IMR-90 (cell line): ENCODE results near the gene PRR36. TPM values are rescaled to one million over a fixed set of nuclear protein-coding genes. Genes with fewer than 3 reads are reported as not detected.

Source experiments
- ATAC-seq: fragments of 200-7000 bp; cut with Tn5 transposase; 2 replicates; pipeline ENCODE4 v1.9.1; 2020; ENCODE audit warnings: low read depth, mild to moderate bottlenecking, moderate library complexity
- BruUV-seq: library from RNA; stranded (reverse); fragments of 400-500 nt; replicated peaks from 2 replicates; lab custom pipeline; 2021; lab: Mats Ljungman, UMichigan
- CTCF ChIA-PET: fragments of 300-600 bp; formaldehyde crosslinking; extraction: SDS; loops from one replicate; lab custom pipeline; 2021; ENCODE audit warnings: antibody characterized with exemption; lab: Yijun Ruan, JAX
- POLR2A ChIA-PET: fragments of 300-600 bp; sonication (Branson Sonifier 250); formaldehyde crosslinking; loops from one replicate; lab custom pipeline; 2022; ENCODE audit warnings: antibody characterized with exemption; ENCODE audit not compliant: unreplicated experiment; lab: Charles Lee
- DNase-seq: peaks from one replicate; pipeline ENCODE4 v3.0.0; 2013
- H2AFZ ChIP-seq: replicated peaks from 2 replicates; pipeline ENCODE3; 2013; ENCODE audit warnings: low read length, mild to moderate bottlenecking; ENCODE audit not compliant: poor library complexity
- H2AK5ac ChIP-seq: 2 replicates; pipeline ENCODE4 v1.6.1; 2013; ENCODE audit warnings: low read depth, low read length, inconsistent platforms
- H2AK9ac ChIP-seq: replicated peaks from 2 replicates; pipeline ENCODE3; 2013; ENCODE audit warnings: mild to moderate bottlenecking, low read depth, low read length, moderate library complexity; ENCODE audit not compliant: poor library complexity
- H2BK120ac ChIP-seq: 2 replicates; pipeline ENCODE4 v1.6.1; 2013; ENCODE audit warnings: low read depth, low read length, inconsistent platforms
- H2BK15ac ChIP-seq: 3 replicates; pipeline ENCODE4 v1.6.1; 2013; ENCODE audit warnings: low read depth, low read length, inconsistent platforms
- H2BK20ac ChIP-seq: 2 replicates; pipeline ENCODE4 v1.6.1; 2013; ENCODE audit warnings: low read depth, mild to moderate bottlenecking, inconsistent platforms, low read length, moderate library complexity
- H2BK5ac ChIP-seq: 2 replicates; pipeline ENCODE4 v1.6.1; 2013; ENCODE audit warnings: mild to moderate bottlenecking, low read depth, low read length, inconsistent platforms; ENCODE audit not compliant: poor library complexity, severe bottlenecking
- H3K14ac ChIP-seq: replicated peaks from 2 replicates; pipeline ENCODE4 v1.6.1; 2013; ENCODE audit warnings: low read depth, low read length, inconsistent platforms
- H3K18ac ChIP-seq: 2 replicates; pipeline ENCODE4 v1.6.1; 2013; ENCODE audit warnings: low read depth, low read length, control low read depth
- H3K23ac ChIP-seq: 2 replicates; pipeline ENCODE4 v1.6.1; 2013; ENCODE audit warnings: low read depth, low read length, inconsistent platforms
- H3K27ac ChIP-seq: 2 replicates; pipeline ENCODE4 v1.5.1; 2013; ENCODE audit warnings: mild to moderate bottlenecking, control low read depth, low read length; ENCODE audit not compliant: insufficient read depth
- H3K27me3 ChIP-seq: 2 replicates; pipeline ENCODE4 v1.6.1; 2013; ENCODE audit warnings: low read length; ENCODE audit not compliant: control insufficient read depth, insufficient read depth
- H3K36me3 ChIP-seq: 2 replicates; pipeline ENCODE4 v1.6.1; 2013; ENCODE audit warnings: low read length, mixed read lengths; ENCODE audit not compliant: control insufficient read depth, insufficient read depth
- H3K4ac ChIP-seq: 2 replicates; pipeline ENCODE4 v1.6.1; 2013; ENCODE audit warnings: low read depth, low read length, inconsistent platforms
- H3K4me1 ChIP-seq: 2 replicates; pipeline ENCODE4 v1.6.1; 2013; ENCODE audit warnings: low read length, mixed read lengths; ENCODE audit not compliant: control insufficient read depth, insufficient read depth
- H3K4me2 ChIP-seq: 2 replicates; pipeline ENCODE4 v1.6.1; 2013; ENCODE audit warnings: low read depth, mild to moderate bottlenecking, control low read depth, low read length, moderate library complexity
- H3K4me3 ChIP-seq: 2 replicates; pipeline ENCODE4 v1.5.1; 2013; ENCODE audit warnings: low read depth, mild to moderate bottlenecking, control low read depth, low read length, moderate library complexity; ENCODE audit not compliant: insufficient read depth
- H3K56ac ChIP-seq: 2 replicates; pipeline ENCODE4 v1.6.1; 2013; ENCODE audit warnings: low read length, inconsistent platforms; ENCODE audit not compliant: insufficient read depth; ENCODE audit errors: extremely low read depth
- H3K79me1 ChIP-seq, 2 experiments: 2 replicates each; pipeline ENCODE4 v1.6.1; 2013; ENCODE audit warnings: low read length in 2 of 2, inconsistent platforms in 1 of 2, low read depth in 1 of 2
- H3K9ac ChIP-seq: 2 replicates; pipeline ENCODE4 v1.6.1; 2013; ENCODE audit warnings: low read depth, low read length, control low read depth
- H3K9me1 ChIP-seq: 2 replicates; pipeline ENCODE4 v1.6.1; 2013; ENCODE audit warnings: low read length, inconsistent platforms; ENCODE audit not compliant: insufficient read depth
- H3K9me3 ChIP-seq: 2 replicates; pipeline ENCODE4 v1.6.1; 2013; ENCODE audit warnings: low read length; ENCODE audit not compliant: control insufficient read depth, insufficient read depth
- H4K20me1 ChIP-seq: 2 replicates; pipeline ENCODE4 v1.6.1; 2013; ENCODE audit warnings: low read length, inconsistent platforms; ENCODE audit not compliant: insufficient read depth
- H4K5ac ChIP-seq: 2 replicates; pipeline ENCODE4 v1.6.1; 2013; ENCODE audit warnings: mild to moderate bottlenecking, low read depth, low read length, control low read depth
- H4K8ac ChIP-seq, 2 experiments: 2 replicates each; pipeline ENCODE4 v1.6.1; 2013; ENCODE audit warnings: low read depth in 2 of 2, low read length in 2 of 2, control low read depth in 1 of 2, inconsistent platforms in 1 of 2
- H4K91ac ChIP-seq: 2 replicates; pipeline ENCODE4 v1.6.1; 2013; ENCODE audit warnings: low read depth, low read length, inconsistent platforms; ENCODE audit not compliant: insufficient read depth
- BHLHE40 ChIP-seq: fragments of 150-350 bp; IDR thresholded peaks from 2 replicates; pipeline ENCODE4 v1.6.1; 2016; ENCODE audit warnings: mild to moderate bottlenecking, low read depth, low read length
- CEBPB ChIP-seq: IDR thresholded peaks from 2 replicates; pipeline ENCODE4 v1.6.1; 2012; ENCODE audit warnings: low read depth, low read length, improper control_type of control experiment
- CHD1 ChIP-seq: IDR thresholded peaks from 2 replicates; pipeline ENCODE4 v1.6.1; 2012; ENCODE audit warnings: low read depth, low read length, improper control_type of control experiment
- CTCF ChIP-seq: conservative IDR thresholded peaks from 2 replicates; pipeline ENCODE4 v1.5.1; 2012; ENCODE audit warnings: mild to moderate bottlenecking, low read depth, low read length, improper control_type of control experiment
- FOS ChIP-seq: fragments of 150-350 bp; IDR thresholded peaks from 2 replicates; pipeline ENCODE4 v1.6.1; 2016; ENCODE audit warnings: low read depth, low read length
- MAFK ChIP-seq: IDR thresholded peaks from 2 replicates; pipeline ENCODE4 v1.6.1; 2012; ENCODE audit warnings: low read depth, low read length, improper control_type of control experiment
- MAZ ChIP-seq: IDR thresholded peaks from 2 replicates; pipeline ENCODE4 v1.6.1; 2012; ENCODE audit warnings: low read depth, mild to moderate bottlenecking, low read length, improper control_type of control experiment, moderate library complexity, borderline replicate concordance
- MXI1 ChIP-seq: IDR thresholded peaks from 2 replicates; pipeline ENCODE4 v1.6.1; 2012; ENCODE audit warnings: low read depth, mild to moderate bottlenecking, low read length, moderate library complexity, borderline replicate concordance
- POLR2A ChIP-seq: IDR thresholded peaks from 2 replicates; pipeline ENCODE4 v1.6.1; 2012; ENCODE audit warnings: mild to moderate bottlenecking, low read depth, low read length
- RAD21 ChIP-seq: IDR thresholded peaks from 2 replicates; pipeline ENCODE4 v1.6.1; 2012; ENCODE audit warnings: low read length, improper control_type of control experiment
- RCOR1 ChIP-seq: IDR thresholded peaks from 2 replicates; pipeline ENCODE4 v1.6.1; 2012; ENCODE audit warnings: mild to moderate bottlenecking, low read length, improper control_type of control experiment; ENCODE audit not compliant: insufficient replicate concordance
- RFX5 ChIP-seq: IDR thresholded peaks from 2 replicates; pipeline ENCODE4 v1.8.0; 2012; ENCODE audit warnings: low read depth, mild to moderate bottlenecking, low read length, moderate library complexity
- SMC3 ChIP-seq: fragments of 150-350 bp; IDR thresholded peaks from 2 replicates; pipeline ENCODE4 v1.6.1; 2016; ENCODE audit warnings: low read depth, mild to moderate bottlenecking, antibody characterized with exemption, low read length, moderate library complexity
- WGBS, 2 experiments: methylation state at CpG; one replicate each; pipeline versions ENCODE4 v1.1.5 to v1.1.7; 2013; ENCODE audit warnings: missing lambda C conversion rate in 2 of 2; ENCODE audit not compliant: insufficient read length in 1 of 2; ENCODE audit errors: extremely low coverage in 2 of 2; 5-methylcytosine and 5-hydroxymethylcytosine counted together
- dilution Hi-C: fragments of 300-500 bp; cut with HindIII; formaldehyde crosslinking; loops from one replicate; pipeline ENCODE4 v1.14.3; 2018; ENCODE audit warnings: low sequenced_read_pairs; ENCODE audit not compliant: unreplicated experiment
- in situ Hi-C: fragments of 300-500 bp; cut with MboI; formaldehyde crosslinking; loops from 3 replicates; pipeline ENCODE4 v1.14.3; 2019; ENCODE audit warnings: low sequenced_read_pairs, inconsistent platforms, mixed read lengths
- intact Hi-C: fragments of 100-400 bp; cut with micrococcal nuclease; formaldehyde crosslinking; loops from 2 replicates; pipeline ENCODE4 v1.10.0; 2022
- polyA plus RNA-seq, 3 experiments: library from polyadenylated mRNA; depleted of rRNA; stranded (reverse); fragments of >200 nt; gene quantifications; 2 replicates each; pipeline ENCODE4 v1.2.3, GENCODE V29; 2012; ENCODE audit warnings: low replicate concordance in 1 of 3
- total RNA-seq: library from RNA; depleted of rRNA; stranded (reverse); fragments of >200 nt; gene quantifications from 2 replicates; pipeline ENCODE4 v1.2.3, GENCODE V29; 2012

PRR36 gene
- total and polyA plus RNA-seq, 2 of the 4 experiments (the other 2 are of a cell fraction): 0.02 TPM; not detected in 1

- POLR2A ChIA-PET: no interaction called here
- peaks cover 0 to 19% of the 10 kb centered on the region in 2 experiments; a peak in 2 of 4 replicates for H3K79me1 ChIP-seq
- in situ Hi-C loops: no loop called here
- peak overlapping the region; percentile 90 for H2AFZ ChIP-seq
- H4K20me1 ChIP-seq: peaks cover 11% of the 10 kb centered on the region
- H3K27me3 ChIP-seq: peaks cover 11% of the 10 kb centered on the region
- H3K27ac ChIP-seq: no peak overlapping the region; the same call in 1 of the 2 replicates
- TF ChIP-seq CHD1 (no peak), FOS (no peak), RFX5 (no peak), CEBPB (no peak), BHLHE40 (no peak), SMC3 (no peak), MAZ (peak; percentile 25; the same call in 1 of the 2 replicates), MAFK (no peak), RCOR1 (no peak), POLR2A (no peak), MXI1 (no peak), CTCF (peak; percentile 53), RAD21 (peak; percentile 55)
- peaks cover 21% of the 10 kb centered on the region for H3K4me1 ChIP-seq
- H3K4me3 ChIP-seq: no peak overlapping the region
- no peak overlapping the region for H2BK20ac ChIP-seq
- no TSS peak for BruUV-seq
- 11% methylated on average over 51 of the region's 71 CpGs; no CpG with 5 or more reads in 1 of the 2 experiments for WGBS, 2 experiments
- no peak overlapping the region for H3K9ac ChIP-seq
- no peak overlapping the region for H2BK120ac ChIP-seq
- 0 out of 2 replicates have a peak overlapping the region, but pooled peaks have one; percentile 75 for H3K4ac ChIP-seq
- peak overlapping the region; percentile 47; the same call in 1 of the 2 replicates for H4K91ac ChIP-seq
- no peaks in the 10 kb centered on the region for H3K9me3 ChIP-seq
- intact Hi-C loops: no loop called here
- H3K36me3 ChIP-seq: peaks cover 9% of the 10 kb centered on the region; the same call in 1 of the 2 replicates
- no peak overlapping the region for H3K56ac ChIP-seq
- peak overlapping the region; percentile 44 for H3K4me2 ChIP-seq
- dilution Hi-C loops: no loop called here
- H4K5ac ChIP-seq: no peak overlapping the region; the same call in 1 of the 2 replicates
- H3K18ac ChIP-seq: no peak overlapping the region
- peaks cover 9% of the 10 kb centered on the region for H3K9me1 ChIP-seq
- H2BK5ac ChIP-seq: no peak overlapping the region
- peak; percentile 8 for ATAC-seq
- peak; percentile 45 for DNase-seq
- H2BK15ac ChIP-seq: no peak overlapping the region
- H3K14ac ChIP-seq: no peak overlapping the region
- H3K23ac ChIP-seq: 0 out of 2 replicates have a peak overlapping the region, but pooled peaks have one; percentile 2
- CTCF ChIA-PET: interaction anchor here (2.4 kb wide), 1 partner anchor 12 kb away, joined by 10 read pairs; no protein-coding TSS in a partner anchor
- peak overlapping the region; percentile 61 to 67; a peak in 1 of 4 replicates for H4K8ac ChIP-seq
- H2AK5ac ChIP-seq: 0 out of 2 replicates have a peak overlapping the region, but pooled peaks have one; percentile 70
- peak overlapping the region; percentile 82 for H2AK9ac ChIP-seq
Observed at GRCh38 chr19:7917267-7918061, 43.3 kb upstream of the PRR36 start.
